HG03457 (cell line): ENCODE measurements around the gene CCDC171.

Experiments
- ATAC-seq: cut with Tn5 transposase; IDR thresholded peaks from one replicate; pipeline ENCODE4 v1.9.1; 2021; ENCODE audit warnings: moderate number of reproducible peaks; ENCODE audit not compliant: unreplicated experiment

The CCDC171 gene

GRCh38 chr9:15975101-15975778 lies 422.4 kb downstream of the CCDC171 start:
- no peak for ATAC-seq

- ATAC-seq = no peak
These were observed 424.6 kb downstream of the CCDC171 start for GRCh38 chr9:15977438-15977837.

- ATAC-seq = no peak
These were observed 429.3 kb downstream of the CCDC171 start for GRCh38 chr9:15982182-15982581.

- no peak for ATAC-seq
These were observed 446.8 kb downstream of the CCDC171 start for GRCh38 chr9:15999422-16000339.

GRCh38 chr9:16000811-16001210 lies 448.0 kb downstream of the CCDC171 start:
- no peak for ATAC-seq

- no peak for ATAC-seq
These were observed 449.0 kb downstream of the CCDC171 start for GRCh38 chr9:16001856-16002255.

GRCh38 chr9:16002816-16003215 lies 450.0 kb downstream of the CCDC171 start:
- no peak for ATAC-seq

GRCh38 chr9:16003785-16004184 lies 450.9 kb downstream of the CCDC171 start:
- ATAC-seq = no peak

GRCh38 chr9:16004613-16005012 lies 451.8 kb downstream of the CCDC171 start:
- no peak for ATAC-seq

GRCh38 chr9:16010221-16010620 lies 457.4 kb downstream of the CCDC171 start:
- no peak for ATAC-seq

- no peak for ATAC-seq
These were observed 459.8 kb downstream of the CCDC171 start for GRCh38 chr9:16012621-16013020.

GRCh38 chr9:16013366-16013765 lies 460.5 kb downstream of the CCDC171 start:
- ATAC-seq = no peak

- no peak for ATAC-seq
These were observed 461.0 kb downstream of the CCDC171 start for GRCh38 chr9:16013826-16014225.

- no peak for ATAC-seq
These were observed 469.4 kb downstream of the CCDC171 start for GRCh38 chr9:16022228-16022627.

- ATAC-seq = no peak
These were observed 470.6 kb downstream of the CCDC171 start for GRCh38 chr9:16023446-16023845.
